ENCODE results near the gene FGB. TPM values are rescaled to one million over a fixed set of nuclear protein-coding genes. Genes with fewer than 3 reads are reported as not detected.

Gene FGB
- total RNA-seq: not detected

DNA sequence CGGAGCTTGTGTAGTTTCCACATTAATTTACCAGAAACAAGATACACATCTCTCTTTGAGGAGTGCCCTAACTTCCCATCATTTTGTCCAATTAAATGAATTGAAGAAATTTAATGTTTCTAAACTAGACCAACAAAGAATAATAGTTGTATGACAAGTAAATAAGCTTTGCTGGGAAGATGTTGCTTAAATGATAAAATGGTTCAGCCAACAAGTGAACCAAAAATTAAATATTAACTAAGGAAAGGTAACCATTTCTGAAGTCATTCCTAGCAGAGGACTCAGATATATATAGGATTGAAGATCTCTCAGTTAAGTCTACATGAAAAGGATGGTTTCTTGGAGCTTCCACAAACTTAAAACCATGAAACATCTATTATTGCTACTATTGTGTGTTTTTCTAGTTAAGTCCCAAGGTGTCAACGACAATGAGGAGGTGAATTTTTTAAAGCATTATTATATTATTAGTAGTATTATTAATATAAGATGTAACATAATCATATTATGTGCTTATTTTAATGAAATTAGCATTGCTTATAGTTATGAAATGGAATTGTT lies at the start of gene FGB:
FGB (plus strand) TSS at position 315 of the 558 bp plus-strand sequence; CDS start at position 323, 8 bp downstream.

DNA sequence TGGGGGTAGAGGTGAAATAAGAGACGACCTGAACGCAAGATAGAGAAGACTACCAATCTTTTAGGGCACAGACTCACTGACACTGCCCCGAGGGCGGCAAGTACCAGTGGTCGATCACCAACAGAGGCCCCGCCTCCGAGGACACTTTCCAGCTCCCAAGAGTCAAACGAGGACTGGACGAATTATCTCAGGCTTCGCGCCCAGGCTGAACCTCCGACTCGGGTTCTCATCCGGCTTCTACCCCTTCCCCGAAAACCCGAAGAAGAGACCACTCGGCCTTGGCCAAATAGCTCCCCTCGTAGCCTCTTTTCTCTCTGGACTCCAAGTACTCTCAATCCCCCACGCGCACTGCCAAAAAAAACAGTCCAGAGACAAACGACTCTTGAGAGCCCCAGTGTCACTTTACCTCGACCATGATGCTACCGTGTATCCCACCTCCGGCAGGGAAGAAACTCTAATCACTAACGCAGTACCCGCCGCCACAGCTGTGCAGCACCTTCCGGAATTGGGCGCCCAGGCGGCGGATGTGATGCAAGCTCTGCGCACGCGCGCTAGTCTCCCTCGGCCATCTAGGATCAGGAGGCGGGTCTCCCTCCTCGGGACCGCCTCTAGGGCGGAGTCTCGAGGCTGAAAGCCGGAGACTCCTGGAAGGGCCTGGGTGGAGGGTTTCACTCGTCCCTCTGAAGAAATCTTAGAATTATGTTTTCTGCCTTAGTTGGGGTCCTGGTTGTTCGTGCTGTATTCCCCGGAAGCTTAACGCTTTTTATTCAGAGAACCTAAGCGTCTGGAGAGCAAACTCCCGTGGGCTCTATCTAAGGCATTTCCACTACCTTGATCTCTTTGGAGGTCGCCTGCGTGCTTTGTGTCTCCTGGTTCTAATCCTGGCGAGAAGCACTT lies 12.7 kb upstream of the FGB start, which contains the start of gene PLRG1:
PLRG1 (minus strand) TSS at position 507 of the 897 bp plus-strand sequence; CDS start at position 415, 92 bp downstream.

DNA sequence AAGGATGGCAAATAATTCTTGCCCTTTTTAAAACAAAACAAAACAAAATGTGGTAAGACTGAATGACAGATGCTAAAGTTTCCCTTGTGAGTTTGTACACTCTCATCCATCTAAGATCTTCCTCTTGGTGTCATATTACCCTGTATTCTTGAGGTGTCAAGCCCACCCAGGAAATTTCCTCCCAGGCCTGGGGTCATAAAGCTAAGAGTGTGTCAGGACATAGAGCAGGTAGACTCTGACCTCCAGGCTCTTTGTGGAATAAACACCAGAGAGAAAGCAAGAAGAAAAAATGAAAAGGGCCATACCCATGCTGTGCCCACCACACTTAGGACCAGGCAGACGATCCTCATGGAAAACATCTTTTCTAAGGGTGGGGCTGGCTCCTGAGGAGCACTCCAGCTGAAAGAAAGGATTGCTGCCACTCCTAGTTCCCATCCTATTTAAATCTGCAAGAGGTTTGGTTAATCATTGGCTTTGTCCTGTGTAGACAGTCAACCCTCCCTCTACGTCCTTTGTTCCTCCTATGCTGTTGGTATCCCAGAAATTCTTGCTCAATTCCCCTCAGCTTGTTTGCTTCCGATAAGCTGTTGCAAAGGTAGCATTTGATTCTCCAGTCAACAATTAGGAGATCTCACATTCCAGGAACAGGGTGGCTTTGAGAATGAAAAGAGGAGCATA lies 27.7 kb downstream of the FGB start, which contains the start of gene FGA:
FGA (minus strand) TSS at position 414 of the 678 bp plus-strand sequence; CDS start at position 359, 55 bp downstream.

DNA sequence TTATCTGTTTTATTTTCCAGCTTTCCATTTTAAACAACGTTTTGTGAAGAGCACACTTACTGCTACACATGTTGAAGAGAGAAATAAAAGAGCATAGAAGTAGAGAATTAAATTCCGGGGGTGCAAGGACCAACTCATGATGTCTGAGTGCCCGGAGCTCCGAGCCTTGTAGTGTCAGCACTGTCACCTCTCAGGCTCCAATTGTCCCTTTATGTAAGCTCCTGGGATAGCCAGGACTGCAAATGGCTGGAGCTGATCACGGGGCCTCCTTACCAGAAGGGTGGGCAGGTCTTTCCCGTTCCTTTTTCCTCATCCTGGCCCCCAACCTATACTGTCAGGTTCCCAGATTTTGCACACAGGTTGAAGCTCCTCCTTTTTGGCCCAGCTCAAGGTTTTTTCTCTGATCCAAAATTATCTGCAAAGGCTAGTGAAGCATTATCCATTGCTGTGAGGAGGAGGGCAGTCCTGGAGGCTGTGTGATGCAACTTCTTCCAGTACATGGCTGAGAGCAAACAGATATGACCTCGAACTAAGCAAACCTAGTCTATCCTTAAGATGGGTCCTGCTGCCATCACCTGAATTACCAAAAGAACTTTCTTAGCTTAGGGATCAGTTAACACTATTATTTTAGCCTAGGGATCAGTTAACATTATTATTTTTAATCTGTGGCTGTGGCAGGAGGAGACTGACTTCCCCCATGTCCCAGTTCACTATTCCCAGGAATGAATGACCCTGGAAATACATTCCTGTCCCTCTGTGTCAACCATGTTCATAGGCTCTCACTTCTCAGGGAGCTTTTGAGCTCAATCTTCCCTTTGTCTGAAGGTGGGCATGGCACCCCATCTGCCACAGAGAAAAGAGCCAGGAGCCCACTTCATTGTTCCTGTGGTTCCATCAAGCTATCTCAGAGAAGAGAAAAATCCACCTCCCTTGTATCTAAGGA lies 49.9 kb downstream of the FGB start, which contains the start of gene FGG:
FGG (minus strand) TSS at position 185 of the 943 bp plus-strand sequence; CDS start at position 138, 47 bp downstream.

Other genes starting within 250 kb of the FGB start
- gene DCHS2, start 71.2 kb upstream of the FGB start, total RNA-seq: not detected
- 10 to 100 TPM; 69.8 to 81.2 TPM for gene PLRG1, start 12.6 kb upstream of the FGB start, total RNA-seq
- gene FGA, start 27.7 kb downstream of the FGB start, total RNA-seq: not detected
- gene FGG, start 49.6 kb downstream of the FGB start, total RNA-seq: not detected
- not detected for gene LRAT, start 181.0 kb downstream of the FGB start, total RNA-seq
- not detected for gene RBM46, start 218.3 kb downstream of the FGB start, total RNA-seq

Data from activated naive CD4-positive, alpha-beta T cell treated with anti-CD3 and anti-CD28 coated beads, Interleukin-2, amount 10 ng/mL, durations not matched to agents 5 hours and 36 hours (primary cell).